ENCODE measurements around the gene TMEM175. TPM values are rescaled to one million over a fixed set of nuclear protein-coding genes. Genes with fewer than 3 reads are reported as not detected.

TMEM175 gene, protein sequence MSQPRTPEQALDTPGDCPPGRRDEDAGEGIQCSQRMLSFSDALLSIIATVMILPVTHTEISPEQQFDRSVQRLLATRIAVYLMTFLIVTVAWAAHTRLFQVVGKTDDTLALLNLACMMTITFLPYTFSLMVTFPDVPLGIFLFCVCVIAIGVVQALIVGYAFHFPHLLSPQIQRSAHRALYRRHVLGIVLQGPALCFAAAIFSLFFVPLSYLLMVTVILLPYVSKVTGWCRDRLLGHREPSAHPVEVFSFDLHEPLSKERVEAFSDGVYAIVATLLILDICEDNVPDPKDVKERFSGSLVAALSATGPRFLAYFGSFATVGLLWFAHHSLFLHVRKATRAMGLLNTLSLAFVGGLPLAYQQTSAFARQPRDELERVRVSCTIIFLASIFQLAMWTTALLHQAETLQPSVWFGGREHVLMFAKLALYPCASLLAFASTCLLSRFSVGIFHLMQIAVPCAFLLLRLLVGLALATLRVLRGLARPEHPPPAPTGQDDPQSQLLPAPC
- total RNA-seq (2012; rRNA removed): 7.7 and 9.2 TPM in 2 replicates
- 41.9 and 47.4 TPM in 2 replicates for polyA plus RNA-seq (2012; rRNA removed)
- polyA plus RNA-seq (2012; cell fraction: cytosol; rRNA removed): 39.3 and 51.6 TPM in 2 replicates
- 415 and 679 TPM in 2 replicates for polyA plus RNA-seq (2012; cell fraction: nucleus; rRNA removed; ENCODE audit: low replicate concordance)
- percentile 49 among the genes with signal in this experiment for Bru-seq, nascent RNA
- percentile 75 among the genes with signal in this experiment for BruChase-seq, experiment 1, labeled RNA remaining after a 6-hour chase
- BruChase-seq, experiment 2, labeled RNA remaining after a 2-hour chase: percentile 57 among the genes with signal in this experiment
- long read RNA-seq, transcript TMEM175-201 (11 exons, 1,860 nt): major isoform, 10 of 52 reads
- long read RNA-seq, transcript TMEM175-212 (9 exons, 1,399 nt): minor isoform, 7 of 52 reads
- long read RNA-seq, transcript TMEM175-202 (11 exons, 2,236 nt): minor isoform, 5 of 52 reads
- long read RNA-seq, partial matches to known transcripts: 10 of 52 reads
- long read RNA-seq, other reads (novel, unspliced or antisense): 16 of 52 reads

DNA sequence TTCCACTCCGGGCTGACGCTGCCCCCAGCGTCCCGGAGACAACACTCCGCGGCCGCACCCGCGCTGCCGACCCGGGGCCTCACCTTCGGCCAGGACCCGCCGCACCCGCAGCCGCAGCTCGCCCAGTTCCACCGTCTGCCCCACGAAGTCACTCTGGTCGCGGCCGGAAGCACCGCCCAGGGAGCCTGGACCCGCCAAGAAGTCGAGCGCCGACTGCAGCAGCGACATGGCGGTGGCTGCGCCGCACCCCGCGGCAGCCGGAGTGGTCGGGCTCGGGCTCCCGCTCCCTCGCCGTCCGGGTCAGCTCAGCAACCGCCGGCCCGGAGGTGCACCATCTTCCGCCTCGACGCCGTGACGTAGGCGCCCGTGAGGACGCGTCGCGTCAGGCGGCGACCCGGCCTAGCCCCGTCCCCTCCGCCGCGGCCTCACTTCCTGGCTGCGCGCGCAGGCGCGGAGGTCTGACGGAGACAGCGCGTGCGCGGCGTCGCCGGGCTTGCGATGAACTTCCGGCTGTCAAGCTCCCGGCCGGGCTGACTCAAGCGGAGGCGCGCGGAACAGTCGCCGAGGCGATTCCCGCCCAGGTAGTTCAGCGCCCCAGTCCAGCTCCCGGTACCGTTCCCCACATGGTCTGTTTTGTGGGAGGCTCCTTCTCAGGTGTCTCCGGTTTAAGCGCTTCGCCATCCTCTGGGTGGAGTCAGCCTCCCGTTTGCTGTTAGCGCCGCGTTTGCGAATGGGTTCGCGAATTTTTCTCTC, at the start of gene TMEM175, which contains the start of gene GAK:
Gene TMEM175 (plus strand): TSS at position 501 of the 753 bp plus-strand sequence. CDS start 15,280 bp downstream, outside the sequence.
Gene GAK (minus strand): TSS at position 357 of the 753 bp plus-strand sequence. CDS start 129 bp downstream, at position 228.
- ChIA-PET CTCF (interaction anchor here (1.2 kb wide), 1 partner anchor 41 kb away, joined by 3 read pairs; no protein-coding TSS in a partner anchor), POLR2A (ENCODE audit: unreplicated experiment) (no interaction called here)
- peak; percentile 94 for DNase-seq
- H2BK5ac ChIP-seq (ENCODE audit: low read depth, low read length, poor library complexity, severe bottlenecking): peak within 1 kb of the TSS; percentile 86
- H3K27me3 ChIP-seq (ENCODE audit: control insufficient read depth, insufficient read depth, low read length): no peaks in the 10 kb centered on the region
- TF ChIP-seq RCOR1 (IDR thresholded peaks at IDR 0.05; ENCODE audit: insufficient replicate concordance, low read length) (no peak), MAZ (IDR thresholded peaks at IDR 0.05; ENCODE audit: borderline replicate concordance, low read depth, low read length) (peak; percentile 56; the same call in 1 of the 2 replicates), CHD1 (IDR thresholded peaks at IDR 0.05; ENCODE audit: low read depth, low read length) (peak; percentile 97; the same call in 1 of the 2 replicates), POLR2A (IDR thresholded peaks at IDR 0.05; ENCODE audit: low read depth, low read length) (peak; percentile 96), BHLHE40 (IDR thresholded peaks at IDR 0.05; ENCODE audit: low read depth, low read length) (peak; percentile 78; the same call in 1 of the 2 replicates), MXI1 (IDR thresholded peaks at IDR 0.05; ENCODE audit: borderline replicate concordance, low read depth, low read length) (peak; percentile 93), NFE2L2 (IDR thresholded peaks at IDR 0.05; ENCODE audit: low read depth, low read length) (no peak)
- TF ChIP-seq, protein P1, sequence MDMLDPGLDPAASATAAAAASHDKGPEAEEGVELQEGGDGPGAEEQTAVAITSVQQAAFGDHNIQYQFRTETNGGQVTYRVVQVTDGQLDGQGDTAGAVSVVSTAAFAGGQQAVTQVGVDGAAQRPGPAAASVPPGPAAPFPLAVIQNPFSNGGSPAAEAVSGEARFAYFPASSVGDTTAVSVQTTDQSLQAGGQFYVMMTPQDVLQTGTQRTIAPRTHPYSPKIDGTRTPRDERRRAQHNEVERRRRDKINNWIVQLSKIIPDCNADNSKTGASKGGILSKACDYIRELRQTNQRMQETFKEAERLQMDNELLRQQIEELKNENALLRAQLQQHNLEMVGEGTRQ (IDR thresholded peaks at IDR 0.05; ENCODE audit: low read depth, low read length): peak; percentile 45; the same call in 1 of the 2 replicates
- TF ChIP-seq, protein P2, sequence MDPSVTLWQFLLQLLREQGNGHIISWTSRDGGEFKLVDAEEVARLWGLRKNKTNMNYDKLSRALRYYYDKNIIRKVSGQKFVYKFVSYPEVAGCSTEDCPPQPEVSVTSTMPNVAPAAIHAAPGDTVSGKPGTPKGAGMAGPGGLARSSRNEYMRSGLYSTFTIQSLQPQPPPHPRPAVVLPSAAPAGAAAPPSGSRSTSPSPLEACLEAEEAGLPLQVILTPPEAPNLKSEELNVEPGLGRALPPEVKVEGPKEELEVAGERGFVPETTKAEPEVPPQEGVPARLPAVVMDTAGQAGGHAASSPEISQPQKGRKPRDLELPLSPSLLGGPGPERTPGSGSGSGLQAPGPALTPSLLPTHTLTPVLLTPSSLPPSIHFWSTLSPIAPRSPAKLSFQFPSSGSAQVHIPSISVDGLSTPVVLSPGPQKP (IDR thresholded peaks at IDR 0.05; ENCODE audit: borderline replicate concordance, low read depth, low read length): 0 out of 2 replicates have a peak, but pooled peaks have one; percentile 42
- peak within 1 kb of the TSS; percentile 82 for H2AK5ac ChIP-seq (ENCODE audit: low read depth, low read length)
- no peak within 1 kb of the TSS for H3K18ac ChIP-seq (ENCODE audit: low read depth, low read length)
- H2BK15ac ChIP-seq (ENCODE audit: low read depth, low read length): no peak within 1 kb of the TSS; the same call in 2 of the 3 replicates
- H3K14ac ChIP-seq (replicated peaks; ENCODE audit: low read depth, low read length): peak within 1 kb of the TSS; percentile 84
- intact Hi-C loops (cut with micrococcal nuclease): loop anchor here (10.0 kb wide), 1 partner anchor 147 kb away; no protein-coding TSS in a partner anchor
- peaks cover 43% of the 10 kb centered on the region for H4K20me1 ChIP-seq (ENCODE audit: insufficient read depth, low read length)
- peak within 1 kb of the TSS; percentile 47 for H4K5ac ChIP-seq (ENCODE audit: low read depth, low read length)
- peak within 1 kb of the TSS; percentile 89 for H3K9ac ChIP-seq (ENCODE audit: low read depth, low read length)
- H3K36me3 ChIP-seq (ENCODE audit: control insufficient read depth, insufficient read depth, low read length): no peaks in the 10 kb centered on the region
- no peak within 1 kb of the TSS for H2BK20ac ChIP-seq (ENCODE audit: low read depth, low read length)
- H4K91ac ChIP-seq (ENCODE audit: insufficient read depth, low read depth, low read length): peak within 1 kb of the TSS; percentile 52; the same call in 1 of the 2 replicates
- peaks cover 11% of the 10 kb centered on the region for H3K4me1 ChIP-seq (ENCODE audit: control insufficient read depth, insufficient read depth, low read length)
- in situ Hi-C loops (cut with MboI; ENCODE audit: low sequenced_read_pairs): no loop called here
- peak within 1 kb of the TSS; percentile 94 for H3K4me2 ChIP-seq (ENCODE audit: low read depth, low read length)
- peak; percentile 98 for ATAC-seq (ENCODE audit: low read depth)
- H2BK120ac ChIP-seq (ENCODE audit: low read depth, low read length): no peak within 1 kb of the TSS
- H2AK9ac ChIP-seq (replicated peaks; ENCODE audit: low read depth, low read length, poor library complexity): peak within 1 kb of the TSS; percentile 86
- dilution Hi-C loops (cut with HindIII; ENCODE audit: low sequenced_read_pairs, unreplicated experiment): no loop called here
- H3K79me1 ChIP-seq (ENCODE audit: low read depth in 1 of 2, low read length in 2 of 2): peaks cover 9 to 50% of the 10 kb centered on the region in 2 experiments
- peak within 1 kb of the TSS; percentile 78 for H3K4me3 ChIP-seq (ENCODE audit: insufficient read depth, low read depth, low read length)
- H3K27ac ChIP-seq (ENCODE audit: insufficient read depth, low read length): peak within 1 kb of the TSS; percentile 85
- peak within 1 kb of the TSS; percentile 75 for H3K23ac ChIP-seq (ENCODE audit: low read depth, low read length)
- H3K9me1 ChIP-seq (ENCODE audit: insufficient read depth, low read length): peaks cover 22% of the 10 kb centered on the region
- no TSS peak for BruUV-seq (replicated peaks)
- WGBS, 2 experiments (ENCODE audit: extremely low coverage in 2 of 2, insufficient read length in 1 of 2): 0% methylated on average over 16 of the region's 99 CpGs; no CpG with 5 or more reads in 1 of the 2 experiments
- peak within 1 kb of the TSS; percentile 81 for H3K4ac ChIP-seq (ENCODE audit: low read depth, low read length)
- peak within 1 kb of the TSS; percentile 94 for H2AFZ ChIP-seq (replicated peaks; ENCODE audit: low read length, poor library complexity)
- peak within 1 kb of the TSS; percentile 77; the same call in 1 of the 2 replicates for H3K56ac ChIP-seq (ENCODE audit: extremely low read depth, insufficient read depth, low read length)
- no peaks in the 10 kb centered on the region for H3K9me3 ChIP-seq (ENCODE audit: control insufficient read depth, insufficient read depth, low read length)
- peak within 1 kb of the TSS; percentile 50 to 87 for H4K8ac ChIP-seq (ENCODE audit: low read depth in 2 of 2, low read length in 2 of 2)
